A673 (cell line): Measurements from ENCODE around the gene FILIP1.

Experiments
- EZH2 ChIP-seq: fragments of 200-600 bp; sonication (generic); IDR thresholded peaks from 2 replicates; pipeline ENCODE4 v1.6.1; 2017; ENCODE audit warnings: borderline replicate concordance, low read depth, mild to moderate bottlenecking, mixed read lengths, antibody characterized with exemption, low read length; ENCODE audit not compliant: poor library complexity, severe bottlenecking
- TF ChIP-seq, protein P1 (sequence below): fragments of 300-800, 200-600 bp; sonication (generic); conservative IDR thresholded peaks from 2 replicates; pipeline ENCODE4 v1.5.1; 2017; ENCODE audit warnings: low read depth, mild to moderate bottlenecking, antibody characterized with exemption, low read length, moderate library complexity, mixed read lengths

DNA sequence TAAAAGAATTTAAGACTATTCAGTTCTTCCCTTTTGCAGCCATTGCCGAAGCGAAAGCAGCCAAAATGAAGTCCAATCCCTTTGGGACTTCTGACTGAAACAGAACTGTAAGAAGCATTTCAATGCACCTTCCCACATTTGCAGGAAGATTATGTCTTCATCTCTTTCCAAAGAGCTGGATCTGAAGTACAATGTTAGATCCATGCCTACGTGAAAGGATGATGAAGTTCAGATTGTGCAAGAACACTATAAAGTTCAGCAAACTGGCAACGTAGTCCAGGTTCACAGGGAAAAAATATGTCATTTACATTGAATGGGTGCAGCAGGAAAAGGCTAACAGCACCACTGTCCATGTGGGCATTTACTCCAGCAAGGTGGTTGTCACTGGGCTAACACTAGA lies 6.0 kb upstream of the FILIP1 start:
- TF ChIP-seq, protein P1, sequence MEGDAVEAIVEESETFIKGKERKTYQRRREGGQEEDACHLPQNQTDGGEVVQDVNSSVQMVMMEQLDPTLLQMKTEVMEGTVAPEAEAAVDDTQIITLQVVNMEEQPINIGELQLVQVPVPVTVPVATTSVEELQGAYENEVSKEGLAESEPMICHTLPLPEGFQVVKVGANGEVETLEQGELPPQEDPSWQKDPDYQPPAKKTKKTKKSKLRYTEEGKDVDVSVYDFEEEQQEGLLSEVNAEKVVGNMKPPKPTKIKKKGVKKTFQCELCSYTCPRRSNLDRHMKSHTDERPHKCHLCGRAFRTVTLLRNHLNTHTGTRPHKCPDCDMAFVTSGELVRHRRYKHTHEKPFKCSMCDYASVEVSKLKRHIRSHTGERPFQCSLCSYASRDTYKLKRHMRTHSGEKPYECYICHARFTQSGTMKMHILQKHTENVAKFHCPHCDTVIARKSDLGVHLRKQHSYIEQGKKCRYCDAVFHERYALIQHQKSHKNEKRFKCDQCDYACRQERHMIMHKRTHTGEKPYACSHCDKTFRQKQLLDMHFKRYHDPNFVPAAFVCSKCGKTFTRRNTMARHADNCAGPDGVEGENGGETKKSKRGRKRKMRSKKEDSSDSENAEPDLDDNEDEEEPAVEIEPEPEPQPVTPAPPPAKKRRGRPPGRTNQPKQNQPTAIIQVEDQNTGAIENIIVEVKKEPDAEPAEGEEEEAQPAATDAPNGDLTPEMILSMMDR: no peak
- no peak for TF ChIP-seq EZH2
